Activated T-cell treated with anti-CD3 and anti-CD28 coated beads, Interleukin-2, amount 50 U/mL, for 24 hours (primary cell): ENCODE data around the gene EPHB1.

Experiments
- DNase-seq: peaks from one replicate; pipeline ENCODE4 v3.0.0-alpha.2; 2020
- H3K27ac Mint-ChIP-seq: 2 replicates; pipeline ENCODE4 v1.8.0; 2020; ENCODE audit warnings: mild to moderate bottlenecking, mixed read lengths
- H3K27me3 Mint-ChIP-seq: 2 replicates; pipeline ENCODE4 v1.8.0; 2020; ENCODE audit warnings: mixed read lengths
- H3K36me3 Mint-ChIP-seq: 2 replicates; pipeline ENCODE4 v1.8.0; 2020; ENCODE audit warnings: low read depth, mixed read lengths
- H3K4me1 Mint-ChIP-seq: 2 replicates; pipeline ENCODE4 v1.8.0; 2020; ENCODE audit warnings: low read depth, mixed read lengths
- H3K4me3 Mint-ChIP-seq: 2 replicates; pipeline ENCODE4 v1.8.0; 2020; ENCODE audit warnings: mild to moderate bottlenecking, moderate library complexity, mixed read lengths
- H3K9me3 Mint-ChIP-seq: 2 replicates; pipeline ENCODE4 v1.8.0; 2020; ENCODE audit warnings: mixed read lengths

Gene EPHB1

DNA sequence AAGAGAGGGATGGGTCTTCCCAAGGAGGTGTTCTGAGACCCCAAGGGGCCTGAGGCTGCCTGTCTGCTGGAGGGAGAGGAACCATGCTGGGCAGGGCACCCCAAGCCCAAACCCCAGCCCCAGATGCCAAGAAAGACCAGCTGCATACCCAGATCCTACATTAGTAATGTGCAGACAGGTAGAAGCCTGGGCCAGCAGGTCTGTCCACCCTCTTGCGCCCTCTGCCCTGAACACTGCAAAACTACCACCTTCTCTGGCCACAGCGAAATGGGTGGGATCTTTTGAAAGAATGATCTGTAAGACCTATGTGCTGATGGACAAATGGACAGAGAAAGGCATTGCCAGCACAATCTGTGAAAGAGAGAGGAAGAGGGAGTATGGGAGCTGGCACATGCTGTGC, 283.2 kb downstream of the EPHB1 start:
- H3K4me1 Mint-ChIP-seq: no peaks in the 10 kb centered on the region
- DNase-seq: no peak
- H3K36me3 Mint-ChIP-seq: no peaks in the 10 kb centered on the region
- no peak overlapping the region for H3K27ac Mint-ChIP-seq
- H3K27me3 Mint-ChIP-seq: peaks cover 3% of the 10 kb centered on the region
- H3K9me3 Mint-ChIP-seq: no peaks in the 10 kb centered on the region
- H3K4me3 Mint-ChIP-seq: no peak overlapping the region

DNA sequence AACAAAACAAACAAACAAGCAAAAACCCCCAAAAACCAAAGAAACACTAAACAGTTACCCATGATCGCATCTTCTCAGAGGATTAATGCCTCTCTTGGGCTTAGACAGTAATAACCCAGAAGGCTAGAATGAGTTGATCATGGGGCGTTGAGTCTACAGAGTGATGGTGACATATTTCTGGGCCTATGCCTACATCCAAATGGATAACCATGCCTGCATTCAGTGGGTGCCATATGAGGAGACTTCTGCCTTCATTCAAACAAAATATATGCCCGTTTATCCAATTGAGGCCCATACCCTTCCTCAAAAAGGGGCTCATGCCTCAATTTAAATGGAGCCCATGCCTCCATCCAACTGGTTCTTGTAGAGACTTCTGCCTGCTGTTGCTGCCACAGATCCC, 284.0 kb downstream of the EPHB1 start:
- no peak overlapping the region for H3K27ac Mint-ChIP-seq
- H3K4me1 Mint-ChIP-seq: no peaks in the 10 kb centered on the region
- peaks cover 3% of the 10 kb centered on the region for H3K27me3 Mint-ChIP-seq
- H3K9me3 Mint-ChIP-seq: no peaks in the 10 kb centered on the region
- no peaks in the 10 kb centered on the region for H3K36me3 Mint-ChIP-seq
- DNase-seq: no peak
- no peak overlapping the region for H3K4me3 Mint-ChIP-seq

- DNase-seq: no peak
- H3K4me3 Mint-ChIP-seq: no peak overlapping the region
- no peaks in the 10 kb centered on the region for H3K36me3 Mint-ChIP-seq
- H3K27ac Mint-ChIP-seq: no peak overlapping the region
- peaks cover 3% of the 10 kb centered on the region for H3K27me3 Mint-ChIP-seq
- no peaks in the 10 kb centered on the region for H3K9me3 Mint-ChIP-seq
- H3K4me1 Mint-ChIP-seq: no peaks in the 10 kb centered on the region
Measured at GRCh38 chr3:135081451-135081850, 286.4 kb downstream of the EPHB1 start.

GRCh38 chr3:135081856-135082434, 286.9 kb downstream of the EPHB1 start:
- H3K4me1 Mint-ChIP-seq: no peaks in the 10 kb centered on the region
- no peaks in the 10 kb centered on the region for H3K36me3 Mint-ChIP-seq
- H3K9me3 Mint-ChIP-seq: no peaks in the 10 kb centered on the region
- DNase-seq: no peak
- no peak overlapping the region for H3K4me3 Mint-ChIP-seq
- H3K27ac Mint-ChIP-seq: no peak overlapping the region
- H3K27me3 Mint-ChIP-seq: peaks cover 3% of the 10 kb centered on the region

DNA sequence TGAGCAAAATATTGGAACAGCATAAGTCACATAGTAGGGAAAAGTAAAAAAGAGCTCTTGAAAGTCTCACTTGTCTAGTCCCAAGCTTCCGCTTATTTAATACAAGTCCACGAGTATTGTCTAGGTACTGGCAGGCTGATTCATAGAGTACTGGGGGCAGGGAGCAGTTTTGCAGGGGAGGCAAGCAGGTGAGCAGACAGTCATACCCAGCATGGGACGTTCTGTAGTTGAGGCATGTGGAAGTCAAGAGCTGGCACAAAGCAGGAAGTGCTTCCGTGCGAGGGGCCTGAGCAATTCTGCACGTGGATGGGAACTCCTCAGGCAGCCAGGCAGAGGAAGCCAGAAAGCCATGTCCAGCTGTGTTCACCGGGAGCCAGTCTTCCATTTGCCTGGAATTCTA, 287.6 kb downstream of the EPHB1 start:
- Mint-ChIP-seq H3K4me1 (no peaks in the 10 kb centered on the region), H3K4me3 (no peak overlapping the region), H3K36me3 (no peaks in the 10 kb centered on the region)

DNA sequence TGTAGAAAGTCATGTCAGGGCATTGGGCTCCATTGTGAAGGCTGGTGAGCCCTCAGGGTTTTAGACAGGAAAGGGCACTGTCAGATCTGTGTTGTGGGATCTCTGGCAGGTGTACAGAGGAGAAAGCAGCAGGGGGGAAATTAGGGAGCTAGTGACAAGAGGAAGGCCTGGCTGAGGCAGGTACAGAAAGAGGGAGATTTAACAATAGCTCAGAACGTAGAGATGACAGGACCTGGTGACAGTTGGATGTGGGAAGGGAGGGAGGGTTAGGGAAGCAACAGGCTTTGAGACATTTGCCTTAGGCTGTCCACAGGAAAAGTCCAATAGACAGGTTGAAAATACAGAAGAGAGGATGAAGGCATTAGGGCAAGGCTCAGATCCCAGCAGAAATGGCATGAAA, 288.1 kb downstream of the EPHB1 start:
- Mint-ChIP-seq H3K4me3 (no peak overlapping the region), H3K4me1 (no peaks in the 10 kb centered on the region), H3K9me3 (no peaks in the 10 kb centered on the region), H3K27me3 (peaks cover 3% of the 10 kb centered on the region), H3K27ac (no peak overlapping the region), H3K36me3 (no peaks in the 10 kb centered on the region)
- DNase-seq: no peak

More for the DNA sequence above, 287.6 kb downstream of the EPHB1 start:
- H3K27me3 Mint-ChIP-seq: peaks cover 3% of the 10 kb centered on the region
- DNase-seq: no peak
- no peaks in the 10 kb centered on the region for H3K9me3 Mint-ChIP-seq
- H3K27ac Mint-ChIP-seq: no peak overlapping the region

DNA sequence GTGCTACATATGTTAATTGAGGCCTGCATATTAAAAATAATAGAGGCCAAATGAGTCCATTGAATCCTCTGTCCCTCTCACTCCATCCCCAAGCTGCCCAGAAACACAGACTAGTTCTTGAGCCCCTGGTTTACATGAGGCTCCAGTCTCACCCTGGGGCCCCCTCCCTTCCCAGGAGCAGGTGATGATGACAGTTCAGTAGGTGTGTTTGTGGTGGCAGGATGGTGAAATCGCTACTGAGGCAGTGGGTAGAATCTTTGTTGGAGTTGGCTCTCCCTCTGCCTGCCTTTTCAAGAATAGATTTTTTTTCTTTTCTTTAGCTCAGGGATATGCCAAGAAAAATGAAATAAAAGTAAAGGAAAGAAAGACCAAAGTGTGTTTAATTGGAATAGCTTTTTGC, 288.7 kb downstream of the EPHB1 start:
- DNase-seq: no peak
- Mint-ChIP-seq H3K9me3 (no peaks in the 10 kb centered on the region), H3K4me3 (no peak overlapping the region), H3K4me1 (no peaks in the 10 kb centered on the region), H3K27ac (no peak overlapping the region), H3K27me3 (peaks cover 3% of the 10 kb centered on the region), H3K36me3 (no peaks in the 10 kb centered on the region)

DNA sequence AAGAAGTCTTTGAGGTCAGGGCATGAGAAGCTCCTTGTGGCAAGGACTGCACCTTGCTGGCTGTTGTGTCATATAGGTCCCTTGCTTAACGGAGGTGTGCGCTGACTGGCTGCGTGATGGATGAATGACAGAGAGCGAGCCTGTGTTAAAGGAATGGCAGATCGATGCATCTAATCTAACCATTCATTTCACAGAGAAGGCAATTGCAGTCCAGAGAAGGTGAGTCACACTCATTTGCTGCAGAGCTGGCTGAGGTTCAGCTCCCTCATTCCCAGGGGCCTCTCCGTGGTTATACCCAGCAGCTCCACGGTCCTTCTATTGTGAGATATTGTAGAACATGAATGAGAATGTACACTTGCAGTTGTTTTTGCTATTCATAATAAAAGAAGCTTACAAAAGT, 289.3 kb downstream of the EPHB1 start:
- H3K27ac Mint-ChIP-seq: no peak overlapping the region
- no peaks in the 10 kb centered on the region for H3K9me3 Mint-ChIP-seq
- H3K27me3 Mint-ChIP-seq: peaks cover 3% of the 10 kb centered on the region
- no peaks in the 10 kb centered on the region for H3K36me3 Mint-ChIP-seq
- H3K4me3 Mint-ChIP-seq: no peak overlapping the region
- H3K4me1 Mint-ChIP-seq: no peaks in the 10 kb centered on the region
- no peak for DNase-seq

DNA sequence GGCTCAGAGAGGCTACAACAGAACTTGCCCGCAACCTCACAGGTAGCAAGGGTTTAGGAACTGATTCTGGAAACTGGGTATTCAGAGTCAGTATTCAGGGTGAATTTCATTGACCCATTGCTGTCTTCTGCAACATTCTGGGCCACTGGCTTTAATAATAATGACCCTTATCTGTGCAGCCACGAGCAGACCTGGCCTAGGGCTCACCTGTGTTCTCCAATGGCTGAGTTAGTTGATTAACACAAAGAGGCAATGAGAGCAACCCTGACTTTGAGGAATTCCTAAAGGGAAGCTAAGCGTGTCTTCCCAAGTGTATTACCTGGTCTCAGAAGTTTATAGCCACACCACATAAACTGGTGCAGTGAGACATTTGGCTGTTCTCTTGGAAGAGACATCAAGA, 289.9 kb downstream of the EPHB1 start:
- Mint-ChIP-seq H3K27me3 (peaks cover 3% of the 10 kb centered on the region), H3K27ac (no peak overlapping the region), H3K4me1 (no peaks in the 10 kb centered on the region), H3K4me3 (no peak overlapping the region), H3K9me3 (no peaks in the 10 kb centered on the region), H3K36me3 (no peaks in the 10 kb centered on the region)
- DNase-seq: no peak

GRCh38 chr3:135085652-135086436, 290.8 kb downstream of the EPHB1 start:
- Mint-ChIP-seq H3K9me3 (no peaks in the 10 kb centered on the region), H3K36me3 (no peaks in the 10 kb centered on the region), H3K4me1 (no peaks in the 10 kb centered on the region), H3K27me3 (no peaks in the 10 kb centered on the region), H3K27ac (no peak overlapping the region), H3K4me3 (no peak overlapping the region)
- no peak for DNase-seq

DNA sequence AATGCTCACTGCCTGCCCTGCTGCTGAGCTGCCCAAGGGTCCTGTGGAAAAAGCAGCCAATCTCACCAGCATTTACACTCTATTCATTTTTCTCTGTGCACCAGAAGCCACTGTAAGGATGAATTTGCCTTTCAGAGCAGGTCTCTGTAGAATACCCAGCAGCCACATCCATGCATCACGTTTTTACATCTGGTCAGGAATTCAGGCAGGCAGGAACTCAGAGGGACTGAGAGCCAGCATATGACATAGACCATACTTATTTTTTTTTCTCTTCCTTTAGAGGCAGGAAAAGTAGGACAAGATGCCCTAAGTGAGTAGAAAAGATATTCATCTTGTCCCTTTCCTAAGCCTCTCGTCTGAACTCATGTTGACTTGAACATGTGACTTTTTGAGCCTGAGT, 292.7 kb downstream of the EPHB1 start:
- Mint-ChIP-seq H3K9me3 (no peaks in the 10 kb centered on the region), H3K27ac (no peak overlapping the region), H3K4me1 (no peaks in the 10 kb centered on the region), H3K4me3 (no peak overlapping the region), H3K27me3 (no peaks in the 10 kb centered on the region), H3K36me3 (no peaks in the 10 kb centered on the region)
- DNase-seq: no peak

DNA sequence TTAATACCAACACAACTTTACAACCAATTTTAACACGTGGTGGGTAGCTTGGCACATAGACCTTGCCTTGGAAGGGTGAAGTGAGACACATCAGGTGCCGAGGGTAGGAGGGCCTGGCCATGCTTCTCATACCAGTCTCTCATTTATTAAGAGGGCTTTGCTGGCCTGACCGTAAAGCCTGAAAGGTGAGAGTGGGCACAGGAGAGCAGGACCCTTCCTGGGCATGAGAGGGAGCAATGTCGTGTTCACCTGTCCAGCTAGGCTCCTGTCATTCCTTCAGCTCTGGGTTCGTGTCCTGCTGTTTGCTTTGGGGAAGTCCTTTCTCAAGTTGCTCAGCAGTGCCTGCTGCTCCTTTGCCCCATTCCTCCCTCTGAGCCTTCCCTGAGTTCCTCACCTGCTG, 294.4 kb downstream of the EPHB1 start:
- no peaks in the 10 kb centered on the region for H3K27me3 Mint-ChIP-seq
- H3K9me3 Mint-ChIP-seq: no peaks in the 10 kb centered on the region
- no peak overlapping the region for H3K27ac Mint-ChIP-seq
- no peaks in the 10 kb centered on the region for H3K36me3 Mint-ChIP-seq
- no peak overlapping the region for H3K4me3 Mint-ChIP-seq
- no peaks in the 10 kb centered on the region for H3K4me1 Mint-ChIP-seq
- DNase-seq: no peak

DNA sequence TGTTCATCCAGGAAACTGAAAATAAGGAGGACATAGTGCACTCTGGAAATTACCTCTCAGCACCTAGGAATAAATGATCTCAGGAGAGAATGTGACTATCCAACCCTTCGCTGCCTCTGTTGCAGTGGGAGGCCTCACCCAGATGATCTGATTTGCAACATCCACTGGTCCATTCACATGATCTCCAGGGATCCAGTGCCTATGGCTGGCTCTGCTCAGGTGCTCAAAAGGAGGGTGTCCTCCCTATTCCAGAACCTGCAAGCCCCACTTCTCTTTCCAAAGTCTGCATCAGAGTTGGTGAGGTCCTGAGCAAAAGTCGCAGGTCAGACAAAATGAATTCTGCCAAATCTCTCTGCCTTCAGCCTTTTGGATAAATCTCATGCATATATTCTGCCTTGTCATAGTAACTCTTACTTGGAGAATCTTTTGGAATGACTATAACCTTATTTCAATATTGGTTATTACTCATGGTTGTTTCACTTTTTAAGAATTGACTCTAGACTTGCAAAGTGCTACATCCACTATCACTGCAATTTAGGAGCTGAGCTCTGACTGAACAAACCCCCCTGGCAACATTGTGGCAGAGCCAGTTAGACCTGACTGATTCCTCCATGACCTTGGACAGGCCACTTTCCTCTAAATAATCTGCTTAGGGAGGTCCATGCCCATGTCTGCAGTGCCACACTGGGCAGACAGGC, 295.1 kb downstream of the EPHB1 start:
- Mint-ChIP-seq H3K36me3 (no peaks in the 10 kb centered on the region), H3K9me3 (no peaks in the 10 kb centered on the region), H3K27me3 (no peaks in the 10 kb centered on the region), H3K4me3 (no peak overlapping the region), H3K4me1 (no peaks in the 10 kb centered on the region), H3K27ac (no peak overlapping the region)
- no peak for DNase-seq

DNA sequence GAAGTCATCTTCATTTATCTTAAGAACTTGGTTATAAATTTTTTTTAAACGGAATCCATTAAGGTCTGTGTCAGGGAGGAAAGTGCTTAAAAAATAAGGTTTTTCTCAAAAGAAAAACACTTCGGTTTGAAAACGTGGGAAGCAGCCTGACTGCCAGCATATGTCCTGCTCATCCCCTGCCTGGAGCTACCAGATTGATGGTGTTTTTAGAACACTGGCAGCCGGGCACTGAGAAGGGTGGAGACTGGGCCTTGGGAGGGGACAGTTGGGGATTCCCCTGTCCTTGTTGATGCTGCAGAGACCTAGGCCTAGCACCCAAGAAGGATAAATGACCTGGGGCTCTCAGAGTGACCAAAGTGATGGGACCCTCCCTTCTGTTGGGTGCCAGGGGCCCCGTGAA, 296.9 kb downstream of the EPHB1 start:
- no peak for DNase-seq
- Mint-ChIP-seq H3K27ac (no peak overlapping the region), H3K27me3 (no peaks in the 10 kb centered on the region), H3K4me1 (no peaks in the 10 kb centered on the region), H3K4me3 (no peak overlapping the region), H3K36me3 (no peaks in the 10 kb centered on the region), H3K9me3 (no peaks in the 10 kb centered on the region)

- no peaks in the 10 kb centered on the region for H3K4me1 Mint-ChIP-seq
- no peaks in the 10 kb centered on the region for H3K27me3 Mint-ChIP-seq
- DNase-seq: no peak
- H3K27ac Mint-ChIP-seq: no peak overlapping the region
- H3K36me3 Mint-ChIP-seq: no peaks in the 10 kb centered on the region
- no peaks in the 10 kb centered on the region for H3K9me3 Mint-ChIP-seq
- H3K4me3 Mint-ChIP-seq: no peak overlapping the region
Measured at GRCh38 chr3:135093121-135093520, 298.1 kb downstream of the EPHB1 start.
